ENCODE data around the gene POLR1G. TPM values are rescaled to one million over a fixed set of nuclear protein-coding genes. Genes with fewer than 3 reads are reported as not detected.
"Not testable (repeated sequence)": the region's sequence is repeated elsewhere in the genome, so short reads cannot be mapped to it uniquely, and the experiment has no call there.

The POLR1G gene
- total RNA-seq, 1 donor from 2014 or later: 24.4 TPM

DNA sequence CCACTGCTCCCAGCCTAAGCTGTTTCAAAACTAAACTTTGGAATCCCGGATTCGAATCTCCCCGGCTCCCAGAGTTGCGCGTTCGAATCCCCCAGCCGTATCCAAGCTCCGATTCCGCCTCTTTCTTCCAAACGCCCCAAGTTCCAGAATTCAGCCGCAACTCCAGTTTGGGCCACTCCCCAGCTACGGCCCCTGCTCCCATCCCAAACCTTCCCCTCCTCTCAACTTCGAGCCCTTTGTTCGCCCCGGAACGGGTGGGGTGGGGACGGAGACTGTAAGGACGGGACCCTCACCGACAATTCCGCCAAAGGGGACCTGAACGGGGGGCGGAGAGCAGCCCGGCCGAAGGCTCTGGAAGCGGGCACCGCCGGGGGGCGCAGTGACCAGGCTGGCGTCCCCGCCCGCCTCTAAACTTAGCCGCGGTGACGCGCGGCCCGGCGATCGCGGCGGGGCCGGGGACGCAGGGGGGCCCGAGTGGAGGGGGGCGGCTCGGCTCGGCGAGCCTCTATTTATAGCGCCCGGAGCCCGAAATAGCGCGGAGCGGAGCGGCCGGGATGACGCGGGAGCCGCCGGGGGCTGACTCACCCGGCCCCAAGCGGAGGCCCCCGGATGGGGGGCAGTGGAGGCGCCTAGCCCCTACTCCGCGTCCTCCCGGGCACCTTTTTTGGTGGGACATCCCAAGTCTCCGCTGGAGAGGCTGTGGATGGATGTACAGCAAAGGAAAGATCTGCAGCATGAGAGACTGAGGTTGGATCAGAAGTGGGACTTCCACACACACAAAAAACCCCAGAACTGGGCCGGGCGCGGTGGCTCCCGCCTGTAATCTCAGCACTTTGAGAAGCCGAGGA is 22.2 kb downstream of the POLR1G start:
- DNase-seq (ENCODE audit: low read depth): no peak
- no peaks in the 10 kb centered on the region for H3K27me3 ChIP-seq (ENCODE audit: control insufficient read depth, insufficient read depth, low read length)
- no peaks in the 10 kb centered on the region for H3K36me3 ChIP-seq (ENCODE audit: control insufficient read depth, insufficient read depth, low read length)

DNA sequence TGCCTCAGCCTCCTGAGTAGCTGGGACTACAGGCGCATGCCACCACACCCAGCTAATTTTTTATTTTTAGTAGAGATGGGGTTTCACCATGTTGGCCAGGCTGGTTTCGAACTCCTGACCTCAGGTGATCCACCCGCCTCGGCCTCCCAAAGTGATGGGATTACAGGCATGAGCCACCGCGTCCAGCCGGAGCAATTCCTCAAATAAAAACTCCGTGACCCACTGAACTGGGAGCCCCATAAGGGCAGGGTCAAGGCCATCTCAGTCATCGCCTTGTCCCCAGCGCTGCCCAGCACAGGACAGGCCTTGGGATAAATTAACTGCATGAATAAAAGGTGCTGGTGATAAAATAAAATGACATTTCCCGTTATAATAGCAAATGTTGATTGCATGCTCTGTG is 23.5 kb downstream of the POLR1G start:
- not testable (repeated sequence) for H3K36me3 ChIP-seq (ENCODE audit: control insufficient read depth, insufficient read depth, low read length); DNase-seq (ENCODE audit: low read depth); H3K27me3 ChIP-seq (ENCODE audit: control insufficient read depth, insufficient read depth, low read length); H3K4me3 ChIP-seq (ENCODE audit: low read depth, low read length)

More for the DNA sequence above, 22.2 kb downstream of the POLR1G start:
- TF ChIP-seq, protein P1, sequence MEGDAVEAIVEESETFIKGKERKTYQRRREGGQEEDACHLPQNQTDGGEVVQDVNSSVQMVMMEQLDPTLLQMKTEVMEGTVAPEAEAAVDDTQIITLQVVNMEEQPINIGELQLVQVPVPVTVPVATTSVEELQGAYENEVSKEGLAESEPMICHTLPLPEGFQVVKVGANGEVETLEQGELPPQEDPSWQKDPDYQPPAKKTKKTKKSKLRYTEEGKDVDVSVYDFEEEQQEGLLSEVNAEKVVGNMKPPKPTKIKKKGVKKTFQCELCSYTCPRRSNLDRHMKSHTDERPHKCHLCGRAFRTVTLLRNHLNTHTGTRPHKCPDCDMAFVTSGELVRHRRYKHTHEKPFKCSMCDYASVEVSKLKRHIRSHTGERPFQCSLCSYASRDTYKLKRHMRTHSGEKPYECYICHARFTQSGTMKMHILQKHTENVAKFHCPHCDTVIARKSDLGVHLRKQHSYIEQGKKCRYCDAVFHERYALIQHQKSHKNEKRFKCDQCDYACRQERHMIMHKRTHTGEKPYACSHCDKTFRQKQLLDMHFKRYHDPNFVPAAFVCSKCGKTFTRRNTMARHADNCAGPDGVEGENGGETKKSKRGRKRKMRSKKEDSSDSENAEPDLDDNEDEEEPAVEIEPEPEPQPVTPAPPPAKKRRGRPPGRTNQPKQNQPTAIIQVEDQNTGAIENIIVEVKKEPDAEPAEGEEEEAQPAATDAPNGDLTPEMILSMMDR (IDR thresholded peaks at IDR 0.05; ENCODE audit: insufficient read depth, low read length, poor library complexity, severe bottlenecking): peak; percentile 28
- H3K4me3 ChIP-seq (ENCODE audit: low read depth, low read length): peak overlapping the region; percentile 49

- not testable (repeated sequence) for H3K27me3 ChIP-seq (ENCODE audit: control insufficient read depth, insufficient read depth, low read length); DNase-seq (ENCODE audit: low read depth); H3K36me3 ChIP-seq (ENCODE audit: control insufficient read depth, insufficient read depth, low read length); H3K4me3 ChIP-seq (ENCODE audit: low read depth, low read length)
These were observed 24.6 kb downstream of the POLR1G start for GRCh38 chr19:45431008-45431407.

DNA sequence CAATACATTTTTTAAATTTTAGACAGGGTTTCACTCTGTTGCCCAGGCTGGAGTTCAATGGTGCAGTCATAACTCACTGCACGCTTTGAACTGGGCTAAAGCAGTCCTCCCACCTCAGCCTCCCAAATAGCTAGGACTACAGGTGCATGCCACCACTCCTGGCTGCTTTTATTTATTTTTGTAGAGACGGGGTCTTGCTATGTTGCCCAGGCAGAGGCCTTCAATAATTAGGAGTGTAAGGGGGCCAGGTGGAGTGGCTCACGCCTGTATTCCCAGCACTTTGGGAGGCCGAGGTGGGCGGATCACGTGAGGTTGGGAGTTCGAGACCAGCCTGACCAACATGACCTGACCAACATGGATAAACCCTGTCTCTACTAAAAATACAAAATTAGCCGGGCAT is 26.1 kb downstream of the POLR1G start:
- not testable (repeated sequence) for DNase-seq (ENCODE audit: low read depth); H3K36me3 ChIP-seq (ENCODE audit: control insufficient read depth, insufficient read depth, low read length); H3K4me3 ChIP-seq (ENCODE audit: low read depth, low read length); H3K27me3 ChIP-seq (ENCODE audit: control insufficient read depth, insufficient read depth, low read length)

- no peak overlapping the region for H3K4me3 ChIP-seq (ENCODE audit: low read depth, low read length)
- TF ChIP-seq, protein P1 (IDR thresholded peaks at IDR 0.05; ENCODE audit: insufficient read depth, low read length, poor library complexity, severe bottlenecking): no peak
- H3K27me3 ChIP-seq (ENCODE audit: control insufficient read depth, insufficient read depth, low read length): no peaks in the 10 kb centered on the region
- DNase-seq (ENCODE audit: low read depth): no peak
- H3K36me3 ChIP-seq (ENCODE audit: control insufficient read depth, insufficient read depth, low read length): no peaks in the 10 kb centered on the region
These were observed 30.9 kb downstream of the POLR1G start for GRCh38 chr19:45437328-45437727.

GRCh38 chr19:45439190-45439568 is 32.7 kb downstream of the POLR1G start:
- Histone ChIP-seq H3K27me3 (ENCODE audit: control insufficient read depth, insufficient read depth, low read length) (no peaks in the 10 kb centered on the region), H3K36me3 (ENCODE audit: control insufficient read depth, insufficient read depth, low read length) (no peaks in the 10 kb centered on the region), H3K4me3 (ENCODE audit: low read depth, low read length) (peak overlapping the region; percentile 49)
- no peak for DNase-seq (ENCODE audit: low read depth)
- TF ChIP-seq, protein P1 (IDR thresholded peaks at IDR 0.05; ENCODE audit: insufficient read depth, low read length, poor library complexity, severe bottlenecking): no peak

DNA sequence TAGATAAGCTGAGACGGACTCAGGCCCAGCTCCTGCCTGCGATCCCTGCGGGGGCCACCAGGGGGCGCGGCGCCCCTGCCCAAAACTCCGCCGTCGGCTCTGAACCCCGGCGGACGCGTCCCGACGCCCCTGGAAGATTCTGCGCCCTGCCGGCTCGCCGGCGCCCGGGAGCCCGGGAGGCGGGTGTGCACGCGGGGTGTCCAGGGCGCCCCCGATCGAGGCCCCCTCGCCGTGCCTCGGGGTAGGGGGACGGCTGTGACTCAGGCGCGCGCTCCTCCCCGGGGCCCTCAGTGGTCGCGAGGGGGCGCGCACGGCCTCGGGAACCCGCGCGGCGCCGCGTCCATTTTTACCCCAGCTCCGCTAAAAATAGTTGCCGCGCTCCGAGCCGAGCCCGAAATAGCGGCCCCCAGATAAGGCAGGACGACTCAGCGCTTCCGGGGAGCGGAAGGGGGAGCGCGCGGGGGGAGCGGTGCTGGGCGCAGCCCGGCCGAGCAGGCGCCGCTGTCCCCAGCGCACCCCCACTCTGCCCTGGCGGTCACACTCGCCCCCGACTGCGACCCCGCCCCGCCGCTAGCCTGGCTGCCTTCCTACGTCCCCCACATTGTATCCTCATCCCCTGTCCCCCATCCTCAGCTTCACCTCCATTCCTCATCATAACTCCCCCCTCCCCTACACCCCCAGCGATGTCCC is 33.3 kb downstream of the POLR1G start:
- Histone ChIP-seq H3K4me3 (ENCODE audit: low read depth, low read length) (peak overlapping the region; percentile 49), H3K36me3 (ENCODE audit: control insufficient read depth, insufficient read depth, low read length) (no peaks in the 10 kb centered on the region), H3K27me3 (ENCODE audit: control insufficient read depth, insufficient read depth, low read length) (no peaks in the 10 kb centered on the region)
- DNase-seq (ENCODE audit: low read depth): no peak
- TF ChIP-seq, protein P1 (IDR thresholded peaks at IDR 0.05; ENCODE audit: insufficient read depth, low read length, poor library complexity, severe bottlenecking): peak; percentile 92

Measured in kidney epithelial cell (primary cell).